Testis (tissue), 5 donors: ENCODE measurements around the gene FAR1. TPM values are rescaled to one million over a fixed set of nuclear protein-coding genes. Genes with fewer than 3 reads are reported as not detected.
"Not testable (repeated sequence)": the region's sequence is repeated elsewhere in the genome, so short reads cannot be mapped to it uniquely, and the experiment has no call there.

Experiments
- DNase-seq: peaks from one replicate; pipeline ENCODE4 v3.0.0-alpha.2; 2019
- H3K27ac ChIP-seq, 2 donors: fragments of 200-600 bp; sonication (generic); one replicate each; pipeline ENCODE4 v1.5.1; 2019
- H3K27me3 ChIP-seq: fragments of 200-600 bp; sonication (generic); one replicate; pipeline ENCODE4 v1.5.1; 2019
- H3K36me3 ChIP-seq: fragments of 200-600 bp; sonication (generic); one replicate; pipeline ENCODE4 v1.5.1; 2017; ENCODE audit warnings: low read depth; ENCODE audit errors: missing control alignments
- H3K4me1 ChIP-seq: fragments of 200-600 bp; sonication (generic); one replicate; pipeline ENCODE4 v1.5.1; 2019
- H3K4me3 ChIP-seq, 2 donors: fragments of 200-600 bp; sonication (generic); one replicate each; pipeline ENCODE4 v1.5.1; 2017 to 2019
- H3K9me3 ChIP-seq: fragments of 200-600 bp; sonication (generic); one replicate; pipeline ENCODE4 v1.5.1; 2017
- POLR2A ChIP-seq: fragments of 450-650 bp; IDR thresholded peaks from one replicate; pipeline ENCODE4 v1.6.1; 2017; ENCODE audit warnings: antibody characterized with exemption, mild to moderate bottlenecking, moderate library complexity
- WGBS, 2 donors: methylation state at CpG; one replicate each; pipeline ENCODE4 v1.1.5; 2018; 5-methylcytosine and 5-hydroxymethylcytosine counted together
- intact Hi-C: fragments of 100-400 bp; cut with DNase I; formaldehyde crosslinking; loops from one replicate; pipeline ENCODE4 v1.15.1; 2023; ENCODE audit warnings: low total_unique reads
- long read RNA-seq, 2 donors: transcript quantifications; one replicate each; lab custom pipeline, GENCODE V29; 2026
- polyA plus RNA-seq: library from polyadenylated mRNA; stranded (reverse); fragments of 350-450 nt; fragmentation: Illumina TruSeq; extraction: RNeasy Lipid Tissue Mini Kit (QIAGEN cat#74804); gene quantifications from one replicate; pipeline ENCODE4 v1.2.3, GENCODE V29; 2014; ENCODE audit warnings: low read depth, low replicate concordance; ENCODE audit not compliant: insufficient read depth
- total RNA-seq, 2 donors: library from RNA; depleted of rRNA; stranded (reverse); fragments of >200 nt; gene quantifications; one replicate each; pipeline ENCODE4 v1.2.3, GENCODE V29; 2016
- TF ChIP-seq, protein P1 (sequence below), 3 experiments: fragments of 450-650 bp in 2 of 3; fragments of 200-600 bp in 1 of 3; sonication (generic) in 1 of 3; IDR thresholded peaks; one replicate each; pipeline ENCODE4 v1.5.1; 2016 to 2019; ENCODE audit warnings: antibody characterized with exemption in 3 of 3, mild to moderate bottlenecking in 2 of 3, moderate library complexity in 1 of 3

The FAR1 gene
- total RNA-seq (10 to 100 TPM; 52.9 to 65.6 TPM), polyA plus RNA-seq (33.8 TPM)
- long read RNA-seq, donor 1, full-length matches to known transcripts: 16 of 21 reads
- long read RNA-seq, donor 1, partial matches to known transcripts: 5 of 21 reads
- long read RNA-seq, donor 1, other reads (novel, unspliced or antisense): 0 of 21 reads
- long read RNA-seq, donor 2, full-length matches to known transcripts: 7 of 16 reads
- long read RNA-seq, donor 2, partial matches to known transcripts: 9 of 16 reads
- long read RNA-seq, donor 2, other reads (novel, unspliced or antisense): 0 of 16 reads

GRCh38 chr11:13668102-13668956 is at the start of gene FAR1:
Gene FAR1, plus strand, starts transcription at chr11:13668668. Its CDS starts 26,098 bp downstream, at chr11:13694766.
- TF ChIP-seq, protein P1, sequence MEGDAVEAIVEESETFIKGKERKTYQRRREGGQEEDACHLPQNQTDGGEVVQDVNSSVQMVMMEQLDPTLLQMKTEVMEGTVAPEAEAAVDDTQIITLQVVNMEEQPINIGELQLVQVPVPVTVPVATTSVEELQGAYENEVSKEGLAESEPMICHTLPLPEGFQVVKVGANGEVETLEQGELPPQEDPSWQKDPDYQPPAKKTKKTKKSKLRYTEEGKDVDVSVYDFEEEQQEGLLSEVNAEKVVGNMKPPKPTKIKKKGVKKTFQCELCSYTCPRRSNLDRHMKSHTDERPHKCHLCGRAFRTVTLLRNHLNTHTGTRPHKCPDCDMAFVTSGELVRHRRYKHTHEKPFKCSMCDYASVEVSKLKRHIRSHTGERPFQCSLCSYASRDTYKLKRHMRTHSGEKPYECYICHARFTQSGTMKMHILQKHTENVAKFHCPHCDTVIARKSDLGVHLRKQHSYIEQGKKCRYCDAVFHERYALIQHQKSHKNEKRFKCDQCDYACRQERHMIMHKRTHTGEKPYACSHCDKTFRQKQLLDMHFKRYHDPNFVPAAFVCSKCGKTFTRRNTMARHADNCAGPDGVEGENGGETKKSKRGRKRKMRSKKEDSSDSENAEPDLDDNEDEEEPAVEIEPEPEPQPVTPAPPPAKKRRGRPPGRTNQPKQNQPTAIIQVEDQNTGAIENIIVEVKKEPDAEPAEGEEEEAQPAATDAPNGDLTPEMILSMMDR (IDR thresholded peaks at IDR 0.05): peak; percentile 45 to 55 (median 54)
- peak; percentile 70 for TF ChIP-seq POLR2A
- DNase-seq: peak; percentile 98
- Histone ChIP-seq H3K4me1 (peaks cover 13% of the 10 kb centered on the region), H3K27ac (peak within 1 kb of the TSS; percentile 85 to 93), H3K36me3 (no peaks in the 10 kb centered on the region), H3K4me3 (peak within 1 kb of the TSS; percentile 91 to 98), H3K9me3 (no peaks in the 10 kb centered on the region), H3K27me3 (no peaks in the 10 kb centered on the region)
- intact Hi-C loops: no loop called here
- 0 to 1% methylated on average over 4 to 65 of the region's 104 CpGs for whole genome bisulfite sequencing, 2 donors

GRCh38 chr11:13620063-13620462 is 48.4 kb upstream of the FAR1 start:
- no peaks in the 10 kb centered on the region for H3K36me3 ChIP-seq
- WGBS, 2 donors: 70 to 79% methylated on average over 2 of the region's 2 CpGs
- DNase-seq: no peak

GRCh38 chr11:13626818-13627217 is 41.6 kb upstream of the FAR1 start:
- H3K27me3 ChIP-seq, H3K27ac ChIP-seq, H3K4me3 ChIP-seq, intact Hi-C loops, H3K4me1 ChIP-seq, H3K36me3 ChIP-seq, DNase-seq, H3K9me3 ChIP-seq: not testable (repeated sequence)
- 76 to 81% methylated on average over 3 of the region's 3 CpGs for WGBS, 2 donors

More at GRCh38 chr11:13620063-13620462, 48.4 kb upstream of the FAR1 start:
- no peak for TF ChIP-seq POLR2A
- TF ChIP-seq, protein P1 (IDR thresholded peaks at IDR 0.05): no peak
- no peaks in the 10 kb centered on the region for H3K4me1 ChIP-seq
- H3K27me3 ChIP-seq: no peaks in the 10 kb centered on the region
- H3K9me3 ChIP-seq: no peaks in the 10 kb centered on the region
- intact Hi-C loops: no loop called here
- H3K27ac ChIP-seq: no peak overlapping the region
- H3K4me3 ChIP-seq: no peak overlapping the region

GRCh38 chr11:13628634-13629033 is 39.8 kb upstream of the FAR1 start:
- H3K27me3 ChIP-seq, H3K36me3 ChIP-seq, H3K4me1 ChIP-seq, DNase-seq, intact Hi-C loops, H3K27ac ChIP-seq, H3K9me3 ChIP-seq, H3K4me3 ChIP-seq: not testable (repeated sequence)
- 63 to 85% methylated on average over 5 to 8 of the region's 8 CpGs for WGBS, 2 donors

DNA sequence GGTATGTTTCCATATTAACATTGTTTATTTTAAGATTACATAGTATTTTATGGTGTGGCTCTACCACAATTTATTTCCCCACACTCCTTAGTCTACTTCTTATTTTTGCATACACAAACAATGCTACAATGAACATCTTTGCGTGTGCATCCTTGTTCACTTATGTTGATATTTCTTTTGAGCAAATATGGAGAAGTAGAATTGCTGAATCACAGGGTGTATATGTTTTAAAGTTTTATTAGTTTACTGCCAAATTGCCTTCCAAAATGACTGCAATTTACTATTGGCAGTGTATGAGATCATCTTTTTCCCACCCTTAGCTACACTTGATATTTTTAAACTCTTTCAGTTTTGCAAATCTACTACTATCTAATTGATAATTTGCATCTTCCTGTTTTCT is 38.7 kb upstream of the FAR1 start:
- intact Hi-C loops: no loop called here

More for the DNA sequence above, 38.7 kb upstream of the FAR1 start:
- 90 to 94% methylated on average over 1 of the region's 1 CpG for WGBS, 2 donors
- DNase-seq: no peak
- Histone ChIP-seq H3K27me3 (no peaks in the 10 kb centered on the region), H3K27ac (no peak overlapping the region), H3K4me1 (no peaks in the 10 kb centered on the region), H3K9me3 (no peaks in the 10 kb centered on the region), H3K4me3 (no peak overlapping the region), H3K36me3 (no peaks in the 10 kb centered on the region)
- TF ChIP-seq POLR2A: no peak
- TF ChIP-seq, protein P1 (IDR thresholded peaks at IDR 0.05): no peak
